Midbrain (tissue), 1 donor: Measurements from ENCODE around the gene CABP2.

Experiments
- DNase-seq: peaks from one replicate; lab custom pipeline; 2025; lab: John Stamatoyannopoulos, UW

The CABP2 gene

GRCh38 chr11:67507864-67508485 is 15.3 kb downstream of the CABP2 start, which contains the start of gene CDK2AP2:
Gene CDK2AP2, minus strand, starts transcription at chr11:67508162. Its CDS starts 80 bp downstream, at chr11:67508082.
- DNase-seq = peak; percentile 97

GRCh38 chr11:67507242-67507863 is 15.9 kb downstream of the CABP2 start:
- DNase-seq = no peak

- no peak for DNase-seq
Observed at GRCh38 chr11:67506426-67507051, 16.7 kb downstream of the CABP2 start.

DNA sequence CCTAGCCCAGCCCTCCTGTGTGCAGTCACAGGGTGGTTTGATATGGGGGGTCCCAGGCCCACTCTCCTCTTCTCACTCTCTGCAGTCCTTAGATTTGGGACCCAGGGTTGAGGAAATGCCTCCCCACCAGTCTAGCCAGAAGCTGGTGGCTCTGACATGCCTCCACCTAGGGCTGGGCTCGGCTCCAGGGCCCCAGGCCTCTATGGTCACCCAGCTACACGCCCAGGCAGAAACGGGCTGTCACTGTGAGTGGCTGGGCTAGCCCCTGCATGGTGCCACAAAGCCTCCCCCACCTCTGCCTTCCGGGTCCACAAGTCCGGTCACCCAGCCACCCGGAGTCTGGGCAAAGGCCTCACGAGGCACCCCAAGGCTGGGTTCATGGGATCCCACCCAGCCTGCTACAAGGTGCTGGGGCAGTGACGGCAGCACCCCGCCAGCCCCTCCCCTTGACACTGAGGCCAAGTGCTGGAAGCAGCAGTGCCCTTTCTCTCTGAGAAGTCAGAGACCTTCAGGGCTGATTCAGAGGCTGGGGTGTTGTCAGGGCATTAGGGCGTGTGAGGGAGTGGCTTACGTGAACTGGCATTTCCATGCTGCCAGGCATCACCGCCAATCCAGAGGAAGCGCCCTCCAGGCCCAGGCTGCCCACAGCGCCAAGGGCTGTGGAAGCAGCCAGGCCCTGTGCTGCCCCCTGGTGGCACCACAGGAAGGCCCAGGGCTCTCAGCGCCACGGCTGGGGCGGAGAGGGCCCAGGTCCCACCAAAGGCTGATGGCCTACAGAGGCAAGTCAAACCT is 17.4 kb downstream of the CABP2 start:
- DNase-seq = peak; percentile 85

GRCh38 chr11:67504950-67505581 is 18.2 kb downstream of the CABP2 start, which contains the start of gene PITPNM1:
Gene PITPNM1, minus strand, starts transcription at chr11:67505363. Its CDS starts 1,183 bp downstream, at chr11:67504180.
- peak; percentile 21 for DNase-seq

GRCh38 chr11:67504005-67504949 is 19.0 kb downstream of the CABP2 start:
- DNase-seq = peak; percentile 4

DNA sequence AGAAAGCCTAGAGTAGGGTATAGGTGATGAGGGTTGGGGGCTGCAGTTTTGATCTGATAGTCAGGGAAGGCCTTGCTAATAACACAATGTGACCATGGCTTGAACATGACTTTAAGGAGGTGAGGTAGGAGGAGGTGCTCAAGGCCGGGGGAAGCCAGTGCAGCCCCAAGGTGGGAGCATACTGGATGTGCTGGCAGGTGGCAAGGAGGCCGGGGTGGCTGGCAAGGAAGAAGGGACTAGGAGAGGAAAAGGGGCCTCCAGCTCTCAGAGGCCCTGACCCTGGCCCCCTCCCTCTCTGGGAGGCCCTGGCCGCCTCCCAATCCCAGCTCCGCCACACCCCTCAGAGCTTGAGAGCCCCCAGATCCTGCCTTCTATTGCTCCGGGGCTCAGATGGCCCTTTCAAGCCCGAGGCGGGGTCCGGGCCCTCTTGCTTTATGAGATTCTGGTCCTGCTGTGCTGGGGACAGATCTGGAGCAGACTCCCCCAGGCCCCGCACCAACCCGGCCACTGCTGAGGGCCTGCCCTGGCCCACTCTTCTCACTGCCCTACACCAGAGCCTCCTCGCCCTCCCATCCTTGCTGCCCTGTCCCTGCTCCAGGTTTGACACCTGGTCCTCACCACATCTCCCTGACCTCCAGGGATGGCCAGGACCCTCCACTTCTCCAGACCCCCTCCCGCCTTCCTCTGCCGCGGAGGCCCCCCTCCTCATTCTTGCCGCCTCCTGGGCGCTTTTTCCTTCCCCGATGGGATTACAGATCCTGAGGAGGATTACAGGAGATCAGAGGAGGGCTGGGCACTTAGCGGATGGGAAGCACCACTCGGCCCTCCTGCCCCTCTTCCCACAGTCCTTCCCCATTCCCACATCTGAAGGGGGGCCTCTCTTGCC is 19.9 kb downstream of the CABP2 start:
- no peak for DNase-seq

DNA sequence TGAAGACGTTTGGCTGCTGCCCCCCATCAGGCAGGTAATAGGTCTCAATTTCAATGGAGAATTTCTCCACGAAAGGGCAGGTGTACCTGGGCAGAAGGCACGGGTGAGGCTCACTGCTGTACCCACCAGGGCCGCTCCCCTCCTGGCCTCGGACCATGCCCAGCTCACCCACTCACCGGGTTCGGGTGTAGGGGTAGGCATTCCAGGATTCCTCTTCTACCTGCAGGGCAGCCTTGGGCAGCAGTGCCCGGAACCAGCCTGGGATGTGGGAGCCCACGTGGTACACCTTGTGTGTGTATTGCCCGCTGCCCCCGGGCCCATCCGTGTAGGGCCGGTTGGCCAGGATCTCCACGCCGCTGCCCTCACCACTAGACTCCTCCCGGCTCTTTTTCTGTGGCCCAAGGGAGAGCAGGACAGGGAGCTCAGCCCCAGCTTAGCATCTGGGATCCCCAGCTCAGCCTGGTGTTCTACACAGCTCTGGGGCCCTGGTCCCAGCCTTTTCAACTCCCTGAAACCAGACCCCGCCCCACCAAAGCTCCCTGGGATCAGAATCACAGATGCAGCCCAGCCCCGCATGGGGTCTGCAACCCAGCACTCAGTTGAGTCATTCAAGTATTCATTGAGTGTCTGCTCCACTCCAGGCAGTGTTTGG is 20.8 kb downstream of the CABP2 start:
- DNase-seq = no peak

- DNase-seq = no peak
Observed at GRCh38 chr11:67501854-67502253, 21.4 kb downstream of the CABP2 start.

DNA sequence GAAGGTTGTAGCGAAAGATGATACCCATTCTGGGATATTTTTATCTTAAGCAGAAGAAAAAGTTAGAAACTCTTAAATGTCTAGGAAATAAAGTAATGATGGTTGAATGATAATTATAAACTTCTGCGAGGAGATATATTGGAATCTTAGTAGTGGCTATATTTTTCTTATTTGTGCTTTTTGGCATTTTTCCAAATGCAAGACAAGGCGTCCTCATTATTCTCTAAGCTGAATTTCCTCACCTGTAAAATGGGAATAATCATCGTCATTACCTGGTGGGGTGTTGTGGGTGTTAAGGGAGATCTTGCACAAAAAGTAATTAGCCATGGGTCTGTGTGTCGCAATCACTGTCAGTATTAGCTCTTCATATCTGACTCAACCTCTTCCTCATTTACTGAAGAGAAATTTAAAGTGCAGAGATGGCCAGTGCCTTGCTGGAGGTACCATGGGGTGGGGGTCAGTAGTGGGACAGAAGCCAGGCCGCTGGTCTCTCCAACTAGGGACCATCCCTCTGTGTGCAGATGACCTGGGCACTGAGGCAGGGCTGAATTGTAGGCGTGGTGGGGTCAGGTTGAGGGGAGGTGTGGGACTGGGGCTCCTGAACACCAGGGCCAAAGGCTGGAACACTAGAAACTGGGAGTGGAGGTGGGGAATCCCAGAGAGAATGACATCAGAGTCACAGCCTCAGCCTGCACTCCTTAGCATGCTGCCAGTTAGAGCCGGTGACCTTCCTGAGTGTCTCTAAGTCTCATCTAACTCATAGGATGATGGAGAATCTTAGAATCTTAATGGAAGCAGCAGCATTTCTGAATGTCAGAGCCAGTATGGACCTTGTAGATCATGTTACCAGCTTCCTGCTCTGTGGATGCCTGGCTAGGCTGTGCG is 22.2 kb downstream of the CABP2 start:
- DNase-seq = no peak

GRCh38 chr11:67500484-67500821 is 22.8 kb downstream of the CABP2 start:
- no peak for DNase-seq

- DNase-seq = no peak
Observed at GRCh38 chr11:67499808-67500483, 23.3 kb downstream of the CABP2 start.

DNA sequence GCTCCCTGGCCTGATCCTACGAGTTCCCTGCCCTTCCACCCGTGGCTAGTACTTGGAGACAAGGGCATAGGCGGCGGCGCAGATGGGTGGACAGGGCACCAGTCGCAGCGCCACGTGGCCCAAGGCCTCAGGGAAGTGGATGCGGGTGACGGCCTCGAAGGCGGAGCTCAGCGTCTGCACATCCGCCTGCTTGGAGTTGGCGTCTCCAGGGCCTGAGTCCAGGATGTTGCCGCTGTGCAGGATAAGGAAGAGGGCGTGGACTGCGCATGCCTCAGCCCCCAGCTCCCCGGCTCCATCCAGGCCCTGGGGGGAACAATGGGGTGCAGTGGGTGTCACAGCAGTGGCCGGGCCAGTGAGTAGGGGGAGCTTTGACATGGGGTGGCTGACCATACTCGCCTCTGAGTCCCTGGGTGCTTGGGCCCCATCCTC is 24.7 kb downstream of the CABP2 start:
- no peak for DNase-seq

- no peak for DNase-seq
Observed at GRCh38 chr11:67497656-67498291, 25.5 kb downstream of the CABP2 start.

DNA sequence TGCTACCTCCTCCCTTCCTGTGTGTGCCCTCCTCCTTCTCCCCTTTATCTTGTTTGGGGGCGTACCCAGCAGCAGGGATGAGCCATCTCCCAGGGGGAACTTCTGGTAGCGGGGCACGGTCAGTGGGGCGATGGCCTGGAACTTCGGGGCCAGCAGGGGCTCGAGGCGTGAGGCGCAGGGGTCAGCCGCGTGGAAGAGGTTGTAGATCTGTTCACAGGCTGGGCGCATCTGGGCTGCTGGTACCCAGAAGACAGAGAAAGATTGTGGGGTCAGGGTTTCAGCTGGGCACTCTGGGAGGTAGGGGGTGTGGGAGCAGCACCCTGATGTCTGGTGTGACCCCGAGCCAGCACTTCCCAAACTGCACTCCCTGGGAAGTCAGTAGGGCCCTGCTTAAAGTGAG is 27.1 kb downstream of the CABP2 start:
- no peak for DNase-seq

GRCh38 chr11:67495234-67496005 is 27.8 kb downstream of the CABP2 start:
- no peak for DNase-seq
